Measurements from ENCODE around the gene PRSS36. TPM values are rescaled to one million over a fixed set of nuclear protein-coding genes. Genes with fewer than 3 reads are reported as not detected.

PRSS36 gene
- total RNA-seq, 1 donor from 2014 or later = 1.4 TPM

DNA sequence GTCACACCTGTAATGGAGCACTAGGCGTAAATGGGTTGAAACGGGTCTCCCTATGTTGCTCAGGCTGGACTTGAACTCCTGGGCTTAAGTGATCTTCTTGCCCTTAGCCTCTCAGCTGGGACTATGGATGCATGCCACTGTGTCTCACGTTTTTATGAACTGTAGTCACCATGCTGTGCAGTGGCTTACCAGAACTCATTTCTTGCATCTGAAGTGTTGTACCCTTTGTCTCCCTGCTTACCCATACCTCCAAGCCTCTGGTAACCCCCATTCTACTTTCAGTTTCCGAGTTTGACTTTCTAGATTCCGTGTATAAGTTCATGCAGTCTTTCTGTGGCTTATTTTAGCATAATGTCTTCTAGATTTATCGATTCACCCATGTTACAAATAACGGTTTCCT is 45.0 kb upstream of the PRSS36 start:
- no peak for DNase-seq
- H3K27ac ChIP-seq (replicated peaks) = no peak overlapping the region
- peaks cover 75% of the 10 kb centered on the region for H3K36me3 ChIP-seq
- no peaks in the 10 kb centered on the region for H3K9me3 ChIP-seq (replicated peaks)
- H3K4me1 ChIP-seq = no peaks in the 10 kb centered on the region
- intact Hi-C loops (cut with micrococcal nuclease) = no loop called here
- H3K4me3 ChIP-seq = no peak overlapping the region
- TF ChIP-seq, protein P1, sequence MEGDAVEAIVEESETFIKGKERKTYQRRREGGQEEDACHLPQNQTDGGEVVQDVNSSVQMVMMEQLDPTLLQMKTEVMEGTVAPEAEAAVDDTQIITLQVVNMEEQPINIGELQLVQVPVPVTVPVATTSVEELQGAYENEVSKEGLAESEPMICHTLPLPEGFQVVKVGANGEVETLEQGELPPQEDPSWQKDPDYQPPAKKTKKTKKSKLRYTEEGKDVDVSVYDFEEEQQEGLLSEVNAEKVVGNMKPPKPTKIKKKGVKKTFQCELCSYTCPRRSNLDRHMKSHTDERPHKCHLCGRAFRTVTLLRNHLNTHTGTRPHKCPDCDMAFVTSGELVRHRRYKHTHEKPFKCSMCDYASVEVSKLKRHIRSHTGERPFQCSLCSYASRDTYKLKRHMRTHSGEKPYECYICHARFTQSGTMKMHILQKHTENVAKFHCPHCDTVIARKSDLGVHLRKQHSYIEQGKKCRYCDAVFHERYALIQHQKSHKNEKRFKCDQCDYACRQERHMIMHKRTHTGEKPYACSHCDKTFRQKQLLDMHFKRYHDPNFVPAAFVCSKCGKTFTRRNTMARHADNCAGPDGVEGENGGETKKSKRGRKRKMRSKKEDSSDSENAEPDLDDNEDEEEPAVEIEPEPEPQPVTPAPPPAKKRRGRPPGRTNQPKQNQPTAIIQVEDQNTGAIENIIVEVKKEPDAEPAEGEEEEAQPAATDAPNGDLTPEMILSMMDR (IDR thresholded peaks at IDR 0.05; ENCODE audit: borderline replicate concordance) = no peak
- no peaks in the 10 kb centered on the region for H3K27me3 ChIP-seq (ENCODE audit: low read depth)

DNA sequence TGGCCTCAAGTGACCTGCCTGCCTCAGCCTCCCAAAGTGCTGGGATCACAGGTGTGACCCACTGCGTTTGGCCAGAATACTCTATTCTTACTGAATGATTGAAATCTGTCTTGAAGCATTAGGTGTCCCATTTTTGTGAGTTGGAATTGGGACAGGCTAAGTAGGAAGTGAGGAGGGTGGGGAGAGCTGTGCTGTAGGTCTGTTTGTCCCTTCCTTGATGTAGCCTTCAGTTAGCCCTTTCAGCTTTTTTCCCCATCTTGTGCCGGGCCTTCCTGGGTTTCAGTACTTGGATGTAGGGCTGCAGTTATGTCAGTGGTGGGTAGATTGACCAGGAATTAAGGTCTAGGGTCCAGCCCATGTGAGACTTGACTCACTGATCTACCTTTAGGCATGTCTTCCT is 44.0 kb upstream of the PRSS36 start:
- no peaks in the 10 kb centered on the region for H3K9me3 ChIP-seq (replicated peaks)
- peaks cover 83% of the 10 kb centered on the region for H3K36me3 ChIP-seq
- intact Hi-C loops (cut with micrococcal nuclease) = no loop called here
- DNase-seq = no peak
- H3K27me3 ChIP-seq (ENCODE audit: low read depth) = no peaks in the 10 kb centered on the region
- TF ChIP-seq, protein P1 (IDR thresholded peaks at IDR 0.05; ENCODE audit: borderline replicate concordance) = no peak
- peaks cover 3% of the 10 kb centered on the region for H3K4me1 ChIP-seq
- no peak overlapping the region for H3K4me3 ChIP-seq
- no peak overlapping the region for H3K27ac ChIP-seq (replicated peaks)

DNA sequence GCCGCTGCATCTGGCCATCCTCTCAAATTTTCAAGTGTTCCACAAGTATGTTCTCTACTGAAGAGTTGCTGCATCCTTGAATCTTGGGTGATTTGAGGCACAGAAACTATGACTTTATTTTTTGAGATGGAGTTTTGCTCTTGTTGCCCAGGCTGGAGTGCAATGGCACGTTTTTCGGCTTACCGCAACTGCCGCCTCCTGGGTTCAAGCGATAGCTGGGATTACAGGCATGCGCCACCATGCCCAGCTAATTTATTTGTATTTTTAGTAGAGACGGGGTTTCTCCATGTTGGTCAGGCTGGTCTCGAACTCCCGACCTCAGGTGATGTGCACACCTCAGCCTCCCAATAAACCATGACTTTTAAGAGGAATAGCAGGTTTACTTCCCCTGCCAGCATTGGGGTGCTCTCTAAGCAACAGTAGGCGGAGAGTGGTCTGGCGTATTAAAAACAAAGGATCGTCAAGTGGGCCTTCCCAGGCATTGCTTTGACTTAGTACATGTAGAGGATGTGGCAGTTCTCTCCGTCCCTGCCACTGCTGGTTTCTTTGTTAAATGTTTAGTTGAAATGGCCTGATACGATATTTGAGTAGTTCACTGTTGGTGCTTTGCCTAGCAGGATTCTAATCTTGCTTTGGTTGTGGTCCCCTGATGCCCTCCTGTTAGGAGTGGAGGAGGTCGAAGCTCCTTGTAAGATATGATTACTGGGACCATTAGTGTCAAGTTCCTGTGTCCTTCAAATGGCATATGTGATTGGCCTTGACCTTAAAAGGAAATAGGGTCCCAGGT is 43.2 kb upstream of the PRSS36 start:
- intact Hi-C loops (cut with micrococcal nuclease) = no loop called here
- DNase-seq = no peak

GRCh38 chr16:31191697-31192428 is 42.0 kb upstream of the PRSS36 start:
- no peak for DNase-seq
- no peaks in the 10 kb centered on the region for H3K9me3 ChIP-seq (replicated peaks)
- TF ChIP-seq, protein P1 (IDR thresholded peaks at IDR 0.05; ENCODE audit: borderline replicate concordance) = no peak
- peaks cover 10% of the 10 kb centered on the region for H3K4me1 ChIP-seq
- no peaks in the 10 kb centered on the region for H3K27me3 ChIP-seq (ENCODE audit: low read depth)
- no peak overlapping the region for H3K4me3 ChIP-seq
- H3K36me3 ChIP-seq = peaks cover 99% of the 10 kb centered on the region
- intact Hi-C loops (cut with micrococcal nuclease) = no loop called here
- H3K27ac ChIP-seq (replicated peaks) = no peak overlapping the region

More for the DNA sequence above, 43.2 kb upstream of the PRSS36 start:
- no peak overlapping the region for H3K27ac ChIP-seq (replicated peaks)
- H3K36me3 ChIP-seq = peaks cover 89% of the 10 kb centered on the region
- H3K4me3 ChIP-seq = no peak overlapping the region
- H3K4me1 ChIP-seq = peaks cover 8% of the 10 kb centered on the region
- no peaks in the 10 kb centered on the region for H3K9me3 ChIP-seq (replicated peaks)
- no peaks in the 10 kb centered on the region for H3K27me3 ChIP-seq (ENCODE audit: low read depth)
- TF ChIP-seq, protein P1 (IDR thresholded peaks at IDR 0.05; ENCODE audit: borderline replicate concordance) = no peak

DNA sequence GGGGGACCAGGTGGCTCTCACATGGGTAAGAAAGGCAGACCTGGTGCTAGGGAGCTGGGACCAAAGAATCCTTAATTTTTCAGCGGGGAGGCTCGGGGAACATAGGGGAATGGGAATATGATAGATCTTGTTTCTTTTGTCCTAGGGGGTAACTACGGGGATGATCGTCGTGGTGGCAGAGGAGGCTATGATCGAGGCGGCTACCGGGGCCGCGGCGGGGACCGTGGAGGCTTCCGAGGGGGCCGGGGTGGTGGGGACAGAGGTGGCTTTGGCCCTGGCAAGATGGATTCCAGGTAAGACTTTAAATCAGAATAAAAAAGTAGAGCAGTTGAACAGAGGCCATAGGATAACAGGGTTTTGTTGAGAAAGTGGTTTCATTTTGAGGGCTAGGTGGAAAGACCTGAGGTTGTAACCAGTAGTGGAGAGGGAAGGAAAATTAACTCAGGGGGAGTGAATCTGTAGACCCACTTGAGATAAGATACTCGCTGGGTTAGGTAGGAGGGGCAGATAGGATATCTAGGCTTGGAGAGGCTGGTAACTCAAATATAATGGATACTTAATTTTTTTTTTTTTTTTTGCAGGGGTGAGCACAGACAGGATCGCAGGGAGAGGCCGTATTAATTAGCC is 41.1 kb upstream of the PRSS36 start:
- no peak overlapping the region for H3K27ac ChIP-seq (replicated peaks)
- H3K4me1 ChIP-seq = peaks cover 15% of the 10 kb centered on the region
- TF ChIP-seq, protein P1 (IDR thresholded peaks at IDR 0.05; ENCODE audit: borderline replicate concordance) = no peak
- no peaks in the 10 kb centered on the region for H3K9me3 ChIP-seq (replicated peaks)
- peaks cover 100% of the 10 kb centered on the region for H3K36me3 ChIP-seq
- no peak for DNase-seq
- H3K4me3 ChIP-seq = no peak overlapping the region
- intact Hi-C loops (cut with micrococcal nuclease) = no loop called here
- no peaks in the 10 kb centered on the region for H3K27me3 ChIP-seq (ENCODE audit: low read depth)
